HepG2 (cell line): Measurements from ENCODE around the gene MFSD11. TPM values are rescaled to one million over a fixed set of nuclear protein-coding genes. Genes with fewer than 3 reads are reported as not detected.

Experiments
- ARNT ChIP-seq: fragments of 450-650 bp; IDR thresholded peaks from 2 replicates; pipeline ENCODE4 v1.6.1; 2017
- ASH2L ChIP-seq: fragments of 300-600, 200-600 bp; sonication (generic); IDR thresholded peaks from 2 replicates; pipeline ENCODE4 v1.7.0; 2017; ENCODE audit warnings: low read depth, mild to moderate bottlenecking, moderate library complexity, mixed read lengths, low read length; ENCODE audit not compliant: insufficient read length
- CAMTA2 ChIP-seq: sonication (generic); formaldehyde crosslinking; IDR thresholded peaks from 2 replicates; pipeline ENCODE4 v1.4.0; 2020; ENCODE audit warnings: mild to moderate bottlenecking, missing genetic modification reagents, borderline replicate concordance
- E2F2 ChIP-seq: sonication (generic); formaldehyde crosslinking; IDR thresholded peaks from 2 replicates; pipeline ENCODE4 v1.4.0; 2020; ENCODE audit warnings: missing genetic modification reagents, borderline replicate concordance
- HNRNPUL1 ChIP-seq: fragments of 200-400 bp; formaldehyde crosslinking; IDR thresholded peaks from 2 replicates; pipeline ENCODE4 v1.6.1; 2017; ENCODE audit warnings: low read depth, mild to moderate bottlenecking, low read length, moderate library complexity
- MED1 ChIP-seq: sonication (generic); formaldehyde crosslinking; IDR thresholded peaks from 2 replicates; pipeline ENCODE4 v1.4.0; 2020; ENCODE audit warnings: missing genetic modification reagents
- MXD1 ChIP-seq: sonication (generic); formaldehyde crosslinking; IDR thresholded peaks from 2 replicates; pipeline ENCODE4 v1.4.0; 2020; ENCODE audit warnings: mild to moderate bottlenecking, missing genetic modification reagents
- MXI1 ChIP-seq: IDR thresholded peaks from 3 replicates; pipeline ENCODE4 v1.6.1; 2012; ENCODE audit warnings: low read depth, low read length, inconsistent platforms, borderline replicate concordance
- NCOA1 ChIP-seq: sonication (generic); formaldehyde crosslinking; IDR thresholded peaks from 2 replicates; pipeline ENCODE4 v1.9.0; 2021; ENCODE audit warnings: missing genetic modification reagents
- NCOA2 ChIP-seq: sonication (generic); formaldehyde crosslinking; IDR thresholded peaks from 2 replicates; pipeline ENCODE4 v1.8.0; 2022; ENCODE audit warnings: inconsistent platforms
- PREB ChIP-seq: sonication (generic); formaldehyde crosslinking; IDR thresholded peaks from 2 replicates; pipeline ENCODE4 v1.4.0; 2020; ENCODE audit warnings: missing genetic modification reagents
- REL ChIP-seq: sonication (generic); formaldehyde crosslinking; conservative IDR thresholded peaks from 2 replicates; pipeline ENCODE4 v1.8.0; 2022; ENCODE audit warnings: mild to moderate bottlenecking, missing genetic modification reagents, moderate library complexity
- REPIN1 ChIP-seq: sonication (generic); formaldehyde crosslinking; IDR thresholded peaks from 2 replicates; pipeline ENCODE4 v1.8.0; 2022; ENCODE audit warnings: missing genetic modification reagents, low read depth, mild to moderate bottlenecking, borderline replicate concordance
- SRY ChIP-seq: sonication (generic); formaldehyde crosslinking; IDR thresholded peaks from 2 replicates; pipeline ENCODE4 v1.8.0; 2022; ENCODE audit warnings: mild to moderate bottlenecking, missing genetic modification reagents
- WIZ ChIP-seq: sonication (generic); formaldehyde crosslinking; IDR thresholded peaks from 2 replicates; pipeline ENCODE4 v1.5.1; 2020; ENCODE audit warnings: mild to moderate bottlenecking, missing genetic modification reagents
- ZBED4 ChIP-seq: sonication (generic); formaldehyde crosslinking; IDR thresholded peaks from 2 replicates; pipeline ENCODE4 v1.4.0; 2020; ENCODE audit warnings: missing genetic modification reagents, borderline replicate concordance
- ZBTB49 ChIP-seq: sonication (generic); formaldehyde crosslinking; IDR thresholded peaks from 2 replicates; pipeline ENCODE4 v1.4.0; 2020; ENCODE audit warnings: missing genetic modification reagents, borderline replicate concordance
- ZNF510 ChIP-seq: sonication (generic); formaldehyde crosslinking; IDR thresholded peaks from 2 replicates; pipeline ENCODE4 v1.4.0; 2020; ENCODE audit warnings: low read depth, mild to moderate bottlenecking, missing genetic modification reagents
- ZNF577 ChIP-seq: sonication (generic); formaldehyde crosslinking; IDR thresholded peaks from 2 replicates; pipeline ENCODE4 v1.4.0; 2020; ENCODE audit warnings: mild to moderate bottlenecking, low read depth, missing genetic modification reagents, borderline replicate concordance
- ZNF598 ChIP-seq: sonication (generic); formaldehyde crosslinking; IDR thresholded peaks from 2 replicates; pipeline ENCODE4 v1.5.1; 2020; ENCODE audit warnings: mild to moderate bottlenecking, missing genetic modification reagents, borderline replicate concordance
- polyA plus RNA-seq, 8 experiments: library from polyadenylated mRNA; depleted of rRNA in 3 of 8; stranded (reverse) in 7 of 8; unstranded in 1 of 8; fragments of >200 nt; fragmentation: Illumina TruSeq in 4 of 8; extraction: Trizol in 4 of 8; gene quantifications; 2 replicates each; pipeline versions ENCODE4 v1.2.1 to v1.2.3, GENCODE V29; 2011 to 2016; ENCODE audit warnings: low read depth in 4 of 8, missing spikeins in 1 of 8, mixed read lengths in 1 of 8; ENCODE audit not compliant: insufficient read depth in 1 of 8
- total RNA-seq, 5 experiments: library from RNA; depleted of rRNA; stranded (reverse); fragments of >200 nt; fragmentation: Illumina TruSeq; extraction: Trizol; gene quantifications; 2 replicates each; pipeline ENCODE4 v1.2.3, GENCODE V29; 2016; ENCODE audit warnings: low read depth in 1 of 5

The MFSD11 gene
- total and polyA plus RNA-seq, 2 of the 13 experiments (the other 11 are each of a cell fraction or from before 2014, with no cell fraction given): 26.1 to 36.3 TPM

GRCh38 chr17:76736349-76737081 lies 1.4 kb upstream of the MFSD11 start (continued):
- TF ChIP-seq PREB (CRISPR knock-in tag): no peak; the same call in 1 of the 2 replicates
- TF ChIP-seq E2F2 (CRISPR knock-in tag): peak; percentile 9; the same call in 1 of the 2 replicates
- TF ChIP-seq HNRNPUL1: no peak
- no peak; the same call in 1 of the 2 replicates for TF ChIP-seq REL
- peak; percentile 67 for TF ChIP-seq MED1
- TF ChIP-seq MXD1 (CRISPR knock-in tag): no peak
- TF ChIP-seq ZBTB49 (CRISPR knock-in tag): no peak; the same call in 1 of the 2 replicates
- no peak for TF ChIP-seq ZNF510 (CRISPR knock-in tag)
- TF ChIP-seq SRY (CRISPR knock-in tag): no peak; the same call in 1 of the 2 replicates
- no peak for TF ChIP-seq NCOA1 (CRISPR knock-in tag)
- peak; percentile 87 for TF ChIP-seq ASH2L
- no peak for TF ChIP-seq CAMTA2 (CRISPR knock-in tag)
- no peak for TF ChIP-seq ZBED4 (CRISPR knock-in tag)
- TF ChIP-seq WIZ: no peak
- no peak for TF ChIP-seq ZNF598 (CRISPR knock-in tag)
- TF ChIP-seq ZNF577 (CRISPR knock-in tag): no peak
- TF ChIP-seq REPIN1 (CRISPR knock-in tag): peak; percentile 27; the same call in 1 of the 2 replicates
- TF ChIP-seq NCOA2: no peak; the same call in 1 of the 2 replicates
- no peak for TF ChIP-seq ARNT
- TF ChIP-seq MXI1: peak; percentile 61; the same call in 1 of the 3 replicates
